SK-N-SH (cell line): ENCODE measurements around the gene FAM120A.

Experiments
- CHD2 ChIP-seq: fragments of 150-350 bp; IDR thresholded peaks from 2 replicates; pipeline ENCODE4 v1.6.1; 2018; ENCODE audit warnings: low read length; ENCODE audit not compliant: partially characterized antibody
- CTCF ChIP-seq: fragments of 200-600 bp; sonication (generic); IDR thresholded peaks from 2 replicates; pipeline ENCODE4 v1.6.1; 2017; ENCODE audit warnings: antibody characterized with exemption, mild to moderate bottlenecking, moderate library complexity
- ELF1 ChIP-seq: IDR thresholded peaks from 2 replicates; pipeline ENCODE4 v1.4.0; 2012
- EP300 ChIP-seq, 2 experiments: IDR thresholded peaks; 2 replicates each; pipeline versions ENCODE4 v1.4.0 to v1.6.1; 2012; ENCODE audit warnings: borderline replicate concordance in 1 of 2, low read depth in 1 of 2, low read length in 1 of 2
- MAX ChIP-seq: IDR thresholded peaks from 2 replicates; pipeline ENCODE4 v1.4.0; 2012; ENCODE audit warnings: low read depth
- MXI1 ChIP-seq: IDR thresholded peaks from 2 replicates; pipeline ENCODE4 v1.6.1; 2012; ENCODE audit warnings: mild to moderate bottlenecking, low read depth, low read length, improper control_type of control experiment
- POLR2AphosphoS5 ChIP-seq: IDR thresholded peaks from 2 replicates; pipeline ENCODE4 v1.6.1; 2012; ENCODE audit warnings: low read depth, low read length
- RAD21 ChIP-seq: IDR thresholded peaks from 2 replicates; pipeline ENCODE4 v1.6.1; 2012; ENCODE audit warnings: mild to moderate bottlenecking, low read length
- TEAD4 ChIP-seq: IDR thresholded peaks from 2 replicates; pipeline ENCODE4 v1.4.0; 2012; ENCODE audit warnings: mild to moderate bottlenecking, borderline replicate concordance; ENCODE audit not compliant: insufficient read depth
- ZBTB33 ChIP-seq: IDR thresholded peaks from 2 replicates; pipeline ENCODE4 v1.4.0; 2012; ENCODE audit warnings: low read depth, borderline replicate concordance
- TF ChIP-seq, protein P1 (sequence below): IDR thresholded peaks from 2 replicates; pipeline ENCODE4; 2012

DNA sequence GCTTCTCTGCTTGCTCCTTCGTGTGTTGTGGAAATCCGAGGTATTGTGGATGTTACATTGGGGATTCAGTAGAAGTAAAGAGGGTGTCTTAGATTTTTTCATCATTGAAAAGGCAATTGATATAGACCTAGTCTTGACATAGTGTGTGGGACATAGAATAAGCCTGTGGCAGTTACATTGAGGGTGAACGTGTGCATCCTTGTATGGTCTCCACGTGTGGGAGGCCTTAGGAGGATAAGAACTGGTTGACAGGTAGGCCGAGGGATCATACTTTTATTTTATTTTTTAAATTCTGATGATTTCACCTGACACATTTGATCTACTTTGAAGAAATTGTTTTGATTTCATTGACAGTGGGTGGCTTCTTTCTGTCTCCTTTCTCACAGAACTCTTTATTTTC lies 18.9 kb downstream of the FAM120A start:
- TF ChIP-seq RAD21 = no peak
- no peak for TF ChIP-seq MXI1
- no peak for TF ChIP-seq CTCF
- TF ChIP-seq MAX = no peak
- TF ChIP-seq POLR2AphosphoS5 = no peak
- no peak for TF ChIP-seq CHD2
- TF ChIP-seq TEAD4 = no peak
- TF ChIP-seq, protein P1, sequence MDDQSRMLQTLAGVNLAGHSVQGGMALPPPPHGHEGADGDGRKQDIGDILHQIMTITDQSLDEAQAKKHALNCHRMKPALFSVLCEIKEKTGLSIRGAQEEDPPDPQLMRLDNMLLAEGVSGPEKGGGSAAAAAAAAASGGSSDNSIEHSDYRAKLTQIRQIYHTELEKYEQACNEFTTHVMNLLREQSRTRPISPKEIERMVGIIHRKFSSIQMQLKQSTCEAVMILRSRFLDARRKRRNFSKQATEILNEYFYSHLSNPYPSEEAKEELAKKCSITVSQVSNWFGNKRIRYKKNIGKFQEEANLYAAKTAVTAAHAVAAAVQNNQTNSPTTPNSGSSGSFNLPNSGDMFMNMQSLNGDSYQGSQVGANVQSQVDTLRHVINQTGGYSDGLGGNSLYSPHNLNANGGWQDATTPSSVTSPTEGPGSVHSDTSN = no peak
- no peak for TF ChIP-seq ELF1
- TF ChIP-seq ZBTB33 = no peak
- TF ChIP-seq EP300 (IDR thresholded peaks at IDR 0.05; ENCODE audit: borderline replicate concordance in 1 of 2, low read depth in 1 of 2, low read length in 1 of 2) = no peak
